ENCODE measurements around the gene LTBP2. TPM values are rescaled to one million over a fixed set of nuclear protein-coding genes. Genes with fewer than 3 reads are reported as not detected.

LTBP2 gene
- total RNA-seq, 2 experiments from 2014 or later, result 0.12 to 0.18 TPM

- Mint-ChIP-seq H3K27ac (no peak overlapping the region), H3K36me3 (no peaks in the 10 kb centered on the region), H3K9me3 (ENCODE audit: low read depth) (no peaks in the 10 kb centered on the region), H3K27me3 (peaks cover 15% of the 10 kb centered on the region), H3K4me1 (no peaks in the 10 kb centered on the region), H3K4me3 (no peak overlapping the region)
- no peak for DNase-seq
- CTCF ChIA-PET, result no interaction called here
- ATAC-seq, result no peak
Observed at GRCh38 chr14:74551431-74552371, 60.3 kb downstream of the LTBP2 start.

GRCh38 chr14:74551001-74551400 lies 61.0 kb downstream of the LTBP2 start:
- Mint-ChIP-seq H3K27me3 (peaks cover 18% of the 10 kb centered on the region), H3K4me3 (no peak overlapping the region), H3K36me3 (no peaks in the 10 kb centered on the region), H3K27ac (no peak overlapping the region), H3K9me3 (ENCODE audit: low read depth) (no peaks in the 10 kb centered on the region), H3K4me1 (no peaks in the 10 kb centered on the region)
- CTCF ChIA-PET, result no interaction called here
- DNase-seq, result no peak
- no peak for ATAC-seq

- no peaks in the 10 kb centered on the region for H3K4me1 Mint-ChIP-seq
- H3K36me3 Mint-ChIP-seq, result no peaks in the 10 kb centered on the region
- H3K27ac Mint-ChIP-seq, result no peak overlapping the region
- no peak overlapping the region for H3K4me3 Mint-ChIP-seq
- ATAC-seq (no peak), DNase-seq (no peak)
- H3K27me3 Mint-ChIP-seq, result peaks cover 25% of the 10 kb centered on the region
- CTCF ChIA-PET, result no interaction called here
- H3K9me3 Mint-ChIP-seq (ENCODE audit: low read depth), result no peaks in the 10 kb centered on the region
Observed at GRCh38 chr14:74550071-74550470, 62.0 kb downstream of the LTBP2 start.

- no peaks in the 10 kb centered on the region for H3K9me3 Mint-ChIP-seq (ENCODE audit: low read depth)
- H3K27ac Mint-ChIP-seq, result no peak overlapping the region
- ATAC-seq, result no peak
- H3K27me3 Mint-ChIP-seq, result peaks cover 29% of the 10 kb centered on the region
- CTCF ChIA-PET, result no interaction called here
- no peaks in the 10 kb centered on the region for H3K36me3 Mint-ChIP-seq
- DNase-seq, result no peak
- H3K4me1 Mint-ChIP-seq, result no peaks in the 10 kb centered on the region
- no peak overlapping the region for H3K4me3 Mint-ChIP-seq
Observed at GRCh38 chr14:74549588-74549987, 62.4 kb downstream of the LTBP2 start.

- Mint-ChIP-seq H3K27me3 (peaks cover 27% of the 10 kb centered on the region), H3K36me3 (no peaks in the 10 kb centered on the region), H3K4me3 (no peak overlapping the region), H3K4me1 (no peaks in the 10 kb centered on the region), H3K27ac (no peak overlapping the region), H3K9me3 (ENCODE audit: low read depth) (no peaks in the 10 kb centered on the region)
- CTCF ChIA-PET, result no interaction called here
- DNase-seq, result no peak
- ATAC-seq, result no peak
Observed at GRCh38 chr14:74548881-74549280, 63.2 kb downstream of the LTBP2 start.

- Mint-ChIP-seq H3K27me3 (peaks cover 22% of the 10 kb centered on the region), H3K4me1 (no peaks in the 10 kb centered on the region)
- CTCF ChIA-PET, result no interaction called here
Observed at GRCh38 chr14:74547331-74547927, 64.6 kb downstream of the LTBP2 start.

GRCh38 chr14:74546416-74546815 lies 65.6 kb downstream of the LTBP2 start:
- no peaks in the 10 kb centered on the region for H3K9me3 Mint-ChIP-seq (ENCODE audit: low read depth)
- peaks cover 24% of the 10 kb centered on the region for H3K27me3 Mint-ChIP-seq
- ATAC-seq (no peak), DNase-seq (no peak)
- H3K36me3 Mint-ChIP-seq, result no peaks in the 10 kb centered on the region
- H3K4me1 Mint-ChIP-seq, result no peaks in the 10 kb centered on the region
- CTCF ChIA-PET, result no interaction called here
- H3K4me3 Mint-ChIP-seq, result no peak overlapping the region
- no peak overlapping the region for H3K27ac Mint-ChIP-seq

More at GRCh38 chr14:74547331-74547927, 64.6 kb downstream of the LTBP2 start:
- no peaks in the 10 kb centered on the region for H3K9me3 Mint-ChIP-seq (ENCODE audit: low read depth)
- no peak overlapping the region for H3K27ac Mint-ChIP-seq
- ATAC-seq (no peak), DNase-seq (no peak)
- H3K36me3 Mint-ChIP-seq, result no peaks in the 10 kb centered on the region
- H3K4me3 Mint-ChIP-seq, result no peak overlapping the region

- ATAC-seq (no peak), DNase-seq (no peak)
- H3K27ac Mint-ChIP-seq, result no peak overlapping the region
- H3K9me3 Mint-ChIP-seq (ENCODE audit: low read depth), result no peaks in the 10 kb centered on the region
- no peaks in the 10 kb centered on the region for H3K4me1 Mint-ChIP-seq
- no peak overlapping the region for H3K4me3 Mint-ChIP-seq
- peaks cover 20% of the 10 kb centered on the region for H3K27me3 Mint-ChIP-seq
- CTCF ChIA-PET, result no interaction called here
- no peaks in the 10 kb centered on the region for H3K36me3 Mint-ChIP-seq
Observed at GRCh38 chr14:74545386-74545785, 66.7 kb downstream of the LTBP2 start.

- Mint-ChIP-seq H3K4me1 (no peaks in the 10 kb centered on the region), H3K4me3 (no peak overlapping the region), H3K9me3 (ENCODE audit: low read depth) (no peaks in the 10 kb centered on the region), H3K27me3 (peaks cover 22% of the 10 kb centered on the region), H3K36me3 (no peaks in the 10 kb centered on the region), H3K27ac (no peak overlapping the region)
- no peak for DNase-seq
- no peak for ATAC-seq
- CTCF ChIA-PET, result interaction anchor here (1.0 kb wide), 1 partner anchor 17 kb away, joined by 3 read pairs; no protein-coding TSS in a partner anchor
Observed at GRCh38 chr14:74543771-74544438, 68.1 kb downstream of the LTBP2 start.

- CTCF ChIA-PET, result no interaction called here
- H3K36me3 Mint-ChIP-seq, result no peaks in the 10 kb centered on the region
- no peaks in the 10 kb centered on the region for H3K9me3 Mint-ChIP-seq (ENCODE audit: low read depth)
- H3K27ac Mint-ChIP-seq, result no peak overlapping the region
- no peaks in the 10 kb centered on the region for H3K4me1 Mint-ChIP-seq
- no peak for DNase-seq
- ATAC-seq, result no peak
- H3K4me3 Mint-ChIP-seq, result no peak overlapping the region
- H3K27me3 Mint-ChIP-seq, result peaks cover 22% of the 10 kb centered on the region
Observed at GRCh38 chr14:74542056-74542685, 69.9 kb downstream of the LTBP2 start.

GRCh38 chr14:74541225-74541624 lies 70.8 kb downstream of the LTBP2 start:
- ATAC-seq (no peak), DNase-seq (no peak)
- H3K27ac Mint-ChIP-seq, result no peak overlapping the region
- CTCF ChIA-PET, result no interaction called here
- no peaks in the 10 kb centered on the region for H3K36me3 Mint-ChIP-seq
- peaks cover 19% of the 10 kb centered on the region for H3K27me3 Mint-ChIP-seq
- H3K4me1 Mint-ChIP-seq, result no peaks in the 10 kb centered on the region
- no peaks in the 10 kb centered on the region for H3K9me3 Mint-ChIP-seq (ENCODE audit: low read depth)
- H3K4me3 Mint-ChIP-seq, result no peak overlapping the region

GRCh38 chr14:74539503-74539902 lies 72.5 kb downstream of the LTBP2 start:
- CTCF ChIA-PET, result interaction anchor here (0.7 kb wide), 1 partner anchor 265 kb away, joined by 3 read pairs; no protein-coding TSS in a partner anchor
- H3K4me3 Mint-ChIP-seq, result no peak overlapping the region
- no peak for ATAC-seq

More at GRCh38 chr14:74539503-74539902, 72.5 kb downstream of the LTBP2 start:
- no peak for DNase-seq
- H3K9me3 Mint-ChIP-seq (ENCODE audit: low read depth), result no peaks in the 10 kb centered on the region
- H3K27me3 Mint-ChIP-seq, result peaks cover 7% of the 10 kb centered on the region
- no peak overlapping the region for H3K27ac Mint-ChIP-seq
- H3K4me1 Mint-ChIP-seq, result no peaks in the 10 kb centered on the region
- H3K36me3 Mint-ChIP-seq, result no peaks in the 10 kb centered on the region

Data from activated CD8-positive, alpha-beta memory T cell treated with anti-CD3 and anti-CD28 coated beads, Interleukin-2, amount 10 ng/mL, durations not matched to agents 7 days and 5 days (primary cell).